Endometrium (tissue), 2 donors: ENCODE results near the gene MLLT6.

Experiments used
- FAIRE-seq: peaks from 2 replicates; lab custom pipeline; 2012; peaks lifted over from hg19 to GRCh38; lab: Jason Lieb, UNC
- donor health status: control.
- donor health status: control.

The MLLT6 gene

DNA sequence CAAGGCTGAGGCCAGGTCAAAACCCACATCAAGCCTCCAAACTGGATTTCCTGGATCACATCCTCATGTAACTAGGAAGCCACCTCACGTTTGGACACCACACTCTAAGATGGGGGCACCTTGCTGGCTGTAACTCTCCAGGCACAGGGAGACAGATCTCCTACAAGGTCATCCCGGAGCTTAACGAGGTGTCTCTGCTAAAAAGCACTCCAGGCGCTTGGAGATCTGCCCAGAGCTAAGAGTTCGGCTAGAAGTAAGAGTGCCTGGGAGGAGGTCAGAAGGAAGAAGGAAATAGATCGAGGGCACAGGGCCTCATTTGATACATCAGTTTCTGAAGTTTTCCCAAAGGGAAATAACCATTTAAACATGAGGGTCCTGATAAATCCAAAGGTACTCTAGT, 63.3 kb downstream of the MLLT6 start:
- FAIRE-seq, result no peak

DNA sequence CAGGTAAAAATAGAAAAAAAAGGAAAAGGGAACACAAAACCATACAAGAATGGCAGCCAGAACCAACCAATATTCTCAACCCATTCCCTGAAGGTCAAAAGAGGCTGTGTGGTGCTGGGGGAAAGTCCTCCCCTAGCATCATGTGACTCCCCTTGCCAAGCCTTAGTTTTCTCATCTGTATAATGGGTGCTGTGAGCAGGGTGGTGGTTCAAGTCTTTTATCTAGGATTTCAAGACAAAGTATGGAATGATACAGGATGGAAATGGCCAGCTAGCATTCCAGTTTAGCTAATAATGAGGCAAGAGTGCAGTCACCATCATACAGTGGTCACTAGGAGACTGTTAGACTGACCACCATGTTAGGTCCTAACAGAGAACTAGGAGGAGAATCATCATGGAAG, 68.2 kb downstream of the MLLT6 start:
- FAIRE-seq, result no peak

DNA sequence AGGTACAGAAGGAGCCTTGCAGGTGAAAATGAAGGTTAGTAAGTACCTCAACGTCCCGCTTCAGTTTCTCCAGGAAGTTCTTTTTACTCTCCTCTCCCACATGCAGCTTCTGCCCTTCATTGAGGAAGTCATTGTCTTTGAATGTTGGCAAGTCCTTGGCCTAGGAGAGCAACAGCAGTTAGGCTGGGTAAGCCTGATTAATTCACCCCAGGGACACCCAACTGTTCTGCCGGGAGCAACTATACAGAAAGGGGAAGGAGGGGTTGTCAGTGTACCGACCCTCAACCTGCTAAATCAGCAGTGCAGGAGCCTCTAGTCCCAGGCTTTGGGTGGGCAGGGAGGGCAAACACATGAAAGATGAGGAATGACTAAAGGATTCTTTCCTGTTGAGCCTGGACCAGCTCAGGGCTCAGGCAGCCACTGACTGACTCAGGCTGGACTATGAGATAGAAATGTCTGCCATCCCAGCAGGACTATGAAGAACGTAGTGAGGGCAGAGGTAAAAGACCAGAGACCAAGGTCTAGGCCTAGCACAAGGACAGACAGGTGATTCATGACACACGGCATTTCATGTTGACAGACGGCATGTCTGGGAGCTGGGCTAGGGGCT, 72.7 kb downstream of the MLLT6 start:
- no peak for FAIRE-seq
